ENCODE results near the gene KRT81.

GRCh38 chr12:52334185-52334584, 42.9 kb upstream of the KRT81 start:
- TF ChIP-seq CTCF (IDR thresholded peaks at IDR 0.05): no peak
- TF ChIP-seq POLR2A (IDR thresholded peaks at IDR 0.05): no peak
